ENCODE measurements around the gene NGDN. TPM values are rescaled to one million over a fixed set of nuclear protein-coding genes. Genes with fewer than 3 reads are reported as not detected.

Gene NGDN
- total RNA-seq, 4 donors from 2014 or later, result 20.5 to 43.4 (median 35.1) TPM

DNA sequence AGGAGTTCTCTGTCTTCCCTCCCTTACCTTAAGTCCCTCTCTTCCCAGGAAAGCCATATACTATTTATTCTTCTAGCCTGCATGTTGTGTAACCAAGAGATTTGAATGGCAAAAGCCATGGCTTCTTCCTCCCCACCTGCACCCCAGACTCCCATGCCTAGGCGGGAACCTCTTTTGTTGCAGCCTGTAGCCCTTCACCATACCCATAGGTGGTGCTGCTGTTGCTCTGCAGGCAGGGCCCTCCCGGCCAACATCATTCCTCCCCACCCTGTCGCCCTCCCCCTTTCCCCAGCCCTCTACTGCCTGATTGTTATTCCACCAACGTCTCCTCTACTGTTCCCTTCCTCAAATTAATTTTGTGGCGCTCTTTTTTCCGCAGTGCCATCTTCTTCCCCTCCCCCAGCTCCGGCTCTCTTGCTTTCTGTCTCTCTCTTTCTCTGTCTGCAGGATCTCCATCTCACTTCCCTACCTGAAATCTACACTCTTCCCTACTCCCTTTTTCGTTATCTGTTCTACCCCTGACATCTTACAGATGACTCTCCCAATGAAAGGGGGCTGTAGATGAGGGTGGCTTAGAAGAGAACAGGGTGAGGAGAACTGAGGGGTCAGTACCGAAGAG is 13.8 kb downstream of the NGDN start:
- TF ChIP-seq, protein P1, sequence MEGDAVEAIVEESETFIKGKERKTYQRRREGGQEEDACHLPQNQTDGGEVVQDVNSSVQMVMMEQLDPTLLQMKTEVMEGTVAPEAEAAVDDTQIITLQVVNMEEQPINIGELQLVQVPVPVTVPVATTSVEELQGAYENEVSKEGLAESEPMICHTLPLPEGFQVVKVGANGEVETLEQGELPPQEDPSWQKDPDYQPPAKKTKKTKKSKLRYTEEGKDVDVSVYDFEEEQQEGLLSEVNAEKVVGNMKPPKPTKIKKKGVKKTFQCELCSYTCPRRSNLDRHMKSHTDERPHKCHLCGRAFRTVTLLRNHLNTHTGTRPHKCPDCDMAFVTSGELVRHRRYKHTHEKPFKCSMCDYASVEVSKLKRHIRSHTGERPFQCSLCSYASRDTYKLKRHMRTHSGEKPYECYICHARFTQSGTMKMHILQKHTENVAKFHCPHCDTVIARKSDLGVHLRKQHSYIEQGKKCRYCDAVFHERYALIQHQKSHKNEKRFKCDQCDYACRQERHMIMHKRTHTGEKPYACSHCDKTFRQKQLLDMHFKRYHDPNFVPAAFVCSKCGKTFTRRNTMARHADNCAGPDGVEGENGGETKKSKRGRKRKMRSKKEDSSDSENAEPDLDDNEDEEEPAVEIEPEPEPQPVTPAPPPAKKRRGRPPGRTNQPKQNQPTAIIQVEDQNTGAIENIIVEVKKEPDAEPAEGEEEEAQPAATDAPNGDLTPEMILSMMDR (IDR thresholded peaks at IDR 0.05; ENCODE audit: low read depth), result no peak

DNA sequence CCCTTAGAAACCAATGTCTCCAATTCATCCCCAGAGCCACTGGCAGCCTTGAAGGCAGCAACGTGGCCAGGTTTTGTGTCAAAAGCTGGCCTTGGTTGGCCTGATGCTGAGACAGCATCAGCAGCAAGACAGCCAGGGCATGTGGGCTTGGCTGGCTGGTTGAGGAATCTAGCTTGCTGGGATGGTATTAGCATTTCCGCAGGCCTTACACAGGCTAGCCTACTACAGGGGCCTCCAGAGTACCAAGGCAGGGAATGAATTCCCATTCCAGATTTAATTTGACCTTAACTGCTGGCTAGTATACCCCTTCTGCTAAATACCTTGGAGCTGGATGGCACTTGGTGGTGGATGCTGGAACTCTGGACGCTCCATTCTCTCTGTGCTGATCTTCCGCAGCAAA is 15.8 kb downstream of the NGDN start:
- TF ChIP-seq, protein P1 (IDR thresholded peaks at IDR 0.05; ENCODE audit: low read depth), result no peak

DNA sequence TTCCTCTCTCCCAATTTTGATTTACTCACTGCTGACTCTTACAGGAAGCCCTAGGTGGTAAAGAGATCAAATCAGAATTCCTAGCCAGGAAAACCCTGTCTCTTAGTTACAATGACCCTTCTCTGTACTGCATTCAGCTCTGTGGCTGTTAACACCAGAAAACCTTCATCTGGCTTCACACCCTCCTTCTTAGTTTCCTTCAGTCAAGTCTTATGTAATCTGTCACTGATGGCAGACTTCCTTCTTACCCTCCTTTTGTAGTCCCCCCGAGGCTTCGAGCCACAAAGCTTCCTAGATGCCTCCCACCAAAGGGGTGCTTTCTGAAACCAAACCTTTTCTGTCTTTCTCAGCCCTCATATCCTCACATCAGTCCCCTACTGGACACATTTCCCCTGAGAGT is 16.5 kb downstream of the NGDN start:
- TF ChIP-seq, protein P1 (IDR thresholded peaks at IDR 0.05; ENCODE audit: low read depth), result no peak

DNA sequence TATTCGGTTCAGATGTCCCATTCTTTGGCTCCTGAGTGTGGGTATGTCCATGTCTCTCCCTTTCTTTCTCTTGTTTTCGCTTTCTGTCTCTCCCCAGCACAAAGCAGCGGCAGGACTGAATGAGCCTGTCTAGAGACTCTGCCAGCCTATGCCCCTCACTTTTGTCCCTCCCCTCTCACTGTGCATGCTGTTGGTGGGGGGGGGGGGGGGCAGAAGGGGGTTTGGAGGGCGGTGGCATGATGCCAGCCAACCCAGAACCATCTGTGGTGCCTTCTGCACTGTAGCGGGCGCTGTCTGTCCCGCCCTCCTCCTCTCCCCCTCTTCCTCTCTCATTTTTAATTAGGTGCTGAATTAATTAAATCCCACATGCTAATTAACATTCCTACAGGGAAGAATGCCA is 17.7 kb downstream of the NGDN start:
- TF ChIP-seq, protein P1 (IDR thresholded peaks at IDR 0.05; ENCODE audit: low read depth), result no peak

DNA sequence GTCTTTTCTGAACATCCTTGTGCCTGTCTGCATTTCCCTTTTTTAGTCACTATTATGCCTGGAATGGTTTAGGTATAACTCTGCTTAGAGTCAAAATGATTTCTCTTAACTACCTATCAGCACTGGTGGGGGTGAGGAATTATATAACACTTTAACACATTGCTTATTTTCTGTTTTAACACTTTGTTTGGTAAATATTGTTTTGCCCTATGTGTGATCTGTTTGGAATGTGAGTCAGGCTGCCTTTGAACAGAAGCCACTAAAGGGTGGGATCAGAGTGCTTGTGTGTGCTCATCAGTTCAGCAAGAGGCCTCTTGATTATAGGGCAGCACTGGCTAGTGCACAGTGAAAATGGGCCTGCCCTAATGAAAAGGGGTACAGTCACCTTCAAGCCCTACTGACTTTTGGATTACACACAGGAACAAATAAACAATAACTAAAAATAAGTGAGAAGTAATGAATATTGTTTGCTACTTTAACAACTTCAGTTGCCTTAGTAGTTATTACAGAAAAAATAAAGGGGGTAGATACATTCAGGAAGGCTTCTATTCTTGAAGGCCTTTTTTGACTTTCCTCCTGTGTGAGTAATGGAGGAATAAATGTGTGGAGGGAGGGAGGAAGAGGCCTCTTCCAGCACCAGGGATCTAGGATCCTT is 23.2 kb downstream of the NGDN start:
- TF ChIP-seq, protein P1 (IDR thresholded peaks at IDR 0.05; ENCODE audit: low read depth), result no peak

DNA sequence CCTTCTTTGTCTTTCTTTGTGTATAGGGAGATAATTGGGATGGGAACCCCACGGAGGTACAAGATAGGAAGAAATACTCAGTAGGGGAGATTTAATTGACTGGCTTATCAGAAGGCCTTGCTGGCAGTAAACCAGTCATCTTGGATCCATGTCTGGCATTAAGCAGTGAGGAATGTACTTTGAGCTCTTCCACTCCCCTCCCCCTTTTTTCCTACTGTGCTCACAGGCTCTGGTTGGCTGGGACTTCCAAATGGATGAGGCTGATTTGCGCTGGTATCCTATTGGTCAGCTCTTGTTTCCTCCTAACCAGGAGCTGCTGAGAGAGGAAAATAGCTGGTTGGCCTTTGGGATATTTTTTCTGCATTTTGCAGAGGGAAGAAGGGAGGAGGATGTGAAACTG is 24.7 kb downstream of the NGDN start:
- TF ChIP-seq, protein P1 (IDR thresholded peaks at IDR 0.05; ENCODE audit: low read depth), result no peak

DNA sequence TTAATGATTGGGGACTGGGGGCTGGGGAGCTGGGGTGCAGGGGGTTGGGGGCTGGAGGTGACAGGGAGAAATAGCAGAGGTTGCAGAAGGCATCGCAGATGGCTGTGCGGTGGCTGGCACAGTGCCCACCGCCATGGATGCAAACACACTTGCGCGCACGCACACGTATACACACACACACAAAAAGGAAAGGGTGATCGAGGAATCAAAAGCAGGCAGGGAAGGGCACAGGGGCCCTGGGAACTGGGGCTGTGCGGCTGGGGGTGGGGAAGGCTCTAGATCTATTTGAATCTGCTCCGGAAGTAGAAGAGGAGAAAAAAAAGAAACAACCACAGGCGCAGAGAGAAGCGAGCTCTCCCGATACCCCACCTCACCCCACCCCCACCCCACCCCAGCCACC is 42.7 kb downstream of the NGDN start:
- TF ChIP-seq, protein P1 (IDR thresholded peaks at IDR 0.05; ENCODE audit: low read depth), result no peak

Measured in subcutaneous adipose tissue (tissue), 4 donors.